ENCODE data around the gene GPR137B. TPM values are rescaled to one million over a fixed set of nuclear protein-coding genes. Genes with fewer than 3 reads are reported as not detected.

The GPR137B gene
- total and polyA plus RNA-seq, 8 donors: 2.9 to 64.8 (median 12.5) TPM

- DNase-seq: no peak
- Histone ChIP-seq H3K9me3 (no peaks in the 10 kb centered on the region), H3K27me3 (peaks cover 0 to 2% (median 0%) of the 10 kb centered on the region in 3 donors), H3K27ac (no peak overlapping the region), H3K4me1 (peaks cover 0 to 9% (median 0%) of the 10 kb centered on the region in 4 donors), H3K4me3 (no peak overlapping the region), H3K36me3 (no peaks in the 10 kb centered on the region)
- 82 to 89% (median 88%) methylated on average over 7 of the region's 7 CpGs for WGBS, 5 donors
- no peak for TF ChIP-seq POLR2AphosphoS5 (IDR thresholded peaks at IDR 0.05)
- TF ChIP-seq POLR2A (IDR thresholded peaks at IDR 0.05): no peak
- TF ChIP-seq, protein P1, sequence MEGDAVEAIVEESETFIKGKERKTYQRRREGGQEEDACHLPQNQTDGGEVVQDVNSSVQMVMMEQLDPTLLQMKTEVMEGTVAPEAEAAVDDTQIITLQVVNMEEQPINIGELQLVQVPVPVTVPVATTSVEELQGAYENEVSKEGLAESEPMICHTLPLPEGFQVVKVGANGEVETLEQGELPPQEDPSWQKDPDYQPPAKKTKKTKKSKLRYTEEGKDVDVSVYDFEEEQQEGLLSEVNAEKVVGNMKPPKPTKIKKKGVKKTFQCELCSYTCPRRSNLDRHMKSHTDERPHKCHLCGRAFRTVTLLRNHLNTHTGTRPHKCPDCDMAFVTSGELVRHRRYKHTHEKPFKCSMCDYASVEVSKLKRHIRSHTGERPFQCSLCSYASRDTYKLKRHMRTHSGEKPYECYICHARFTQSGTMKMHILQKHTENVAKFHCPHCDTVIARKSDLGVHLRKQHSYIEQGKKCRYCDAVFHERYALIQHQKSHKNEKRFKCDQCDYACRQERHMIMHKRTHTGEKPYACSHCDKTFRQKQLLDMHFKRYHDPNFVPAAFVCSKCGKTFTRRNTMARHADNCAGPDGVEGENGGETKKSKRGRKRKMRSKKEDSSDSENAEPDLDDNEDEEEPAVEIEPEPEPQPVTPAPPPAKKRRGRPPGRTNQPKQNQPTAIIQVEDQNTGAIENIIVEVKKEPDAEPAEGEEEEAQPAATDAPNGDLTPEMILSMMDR (IDR thresholded peaks at IDR 0.05): no peak
- no peak for TF ChIP-seq EP300 (IDR thresholded peaks at IDR 0.05)
- intact Hi-C loops (cut with DNase I; ENCODE audit: low total_unique reads): no loop called here
Measured at GRCh38 chr1:236108027-236108648, 34.2 kb upstream of the GPR137B start.

DNA sequence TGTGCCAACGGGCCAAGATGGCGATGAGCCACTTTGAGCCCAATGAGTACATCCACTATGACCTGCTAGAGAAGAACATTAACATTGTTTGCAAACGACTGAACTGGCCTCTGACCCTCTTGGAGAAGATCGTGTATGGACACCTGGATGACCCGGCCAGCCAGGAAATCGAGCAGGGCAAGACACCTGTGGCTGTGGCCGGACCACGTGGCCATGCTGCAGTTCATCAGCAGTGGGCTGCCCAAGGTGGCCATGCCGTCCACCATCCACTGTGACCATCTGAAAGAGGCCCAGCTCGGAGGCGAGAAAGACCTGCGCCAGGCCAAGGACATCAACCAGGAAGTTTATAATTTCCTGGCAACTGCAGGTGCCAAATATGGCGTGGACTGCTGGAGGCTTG is 32.2 kb upstream of the GPR137B start:
- Histone ChIP-seq H3K27ac (no peak overlapping the region), H3K4me1 (peaks cover 0 to 5% (median 0%) of the 10 kb centered on the region in 4 donors), H3K36me3 (no peaks in the 10 kb centered on the region), H3K27me3 (no peaks in the 10 kb centered on the region), H3K4me3 (no peak overlapping the region), H3K9me3 (no peaks in the 10 kb centered on the region)
- intact Hi-C loops (cut with DNase I; ENCODE audit: low total_unique reads): loop anchor here (5.0 kb wide), 1 partner anchor 382 kb away; no protein-coding TSS in a partner anchor
- WGBS, 5 donors: 68 to 75% (median 71%) methylated on average over 11 to 13 of the region's 13 CpGs
- no peak for DNase-seq
- TF ChIP-seq POLR2AphosphoS5 (IDR thresholded peaks at IDR 0.05): no peak
- no peak for TF ChIP-seq EP300 (IDR thresholded peaks at IDR 0.05)
- TF ChIP-seq, protein P1 (IDR thresholded peaks at IDR 0.05): no peak
- TF ChIP-seq POLR2A (IDR thresholded peaks at IDR 0.05): no peak

GRCh38 chr1:236111527-236112331 is 30.6 kb upstream of the GPR137B start:
- no peak for TF ChIP-seq EP300 (IDR thresholded peaks at IDR 0.05)
- TF ChIP-seq, protein P1 (IDR thresholded peaks at IDR 0.05): no peak
- TF ChIP-seq POLR2AphosphoS5 (IDR thresholded peaks at IDR 0.05): no peak
- no peak for TF ChIP-seq POLR2A (IDR thresholded peaks at IDR 0.05)
- WGBS, 5 donors: 88 to 92% (median 90%) methylated on average over 13 to 17 of the region's 17 CpGs
- DNase-seq: no peak
- H3K27me3 ChIP-seq: no peaks in the 10 kb centered on the region
- H3K4me3 ChIP-seq: no peak overlapping the region
- intact Hi-C loops (cut with DNase I; ENCODE audit: low total_unique reads): loop anchor here (5.0 kb wide), 1 partner anchor 381 kb away; no protein-coding TSS in a partner anchor
- H3K9me3 ChIP-seq: no peaks in the 10 kb centered on the region
- peaks cover 0 to 5% (median 0%) of the 10 kb centered on the region in 4 donors for H3K4me1 ChIP-seq
- H3K36me3 ChIP-seq: no peaks in the 10 kb centered on the region
- H3K27ac ChIP-seq: no peak overlapping the region

GRCh38 chr1:236112332-236112627 is 30.1 kb upstream of the GPR137B start:
- no peak for DNase-seq
- 90 to 96% (median 95%) methylated on average over 5 to 6 of the region's 6 CpGs for WGBS, 5 donors
- intact Hi-C loops (cut with DNase I; ENCODE audit: low total_unique reads): loop anchor here (5.0 kb wide), 1 partner anchor 380 kb away; no protein-coding TSS in a partner anchor

More at GRCh38 chr1:236112332-236112627, 30.1 kb upstream of the GPR137B start:
- Histone ChIP-seq H3K4me1 (peaks cover 0 to 5% (median 0%) of the 10 kb centered on the region in 4 donors), H3K9me3 (no peaks in the 10 kb centered on the region), H3K27ac (no peak overlapping the region), H3K4me3 (no peak overlapping the region), H3K27me3 (no peaks in the 10 kb centered on the region), H3K36me3 (no peaks in the 10 kb centered on the region)
- TF ChIP-seq POLR2AphosphoS5 (IDR thresholded peaks at IDR 0.05) (no peak), POLR2A (IDR thresholded peaks at IDR 0.05) (no peak), EP300 (IDR thresholded peaks at IDR 0.05) (no peak)
- TF ChIP-seq, protein P1 (IDR thresholded peaks at IDR 0.05): no peak
